DMS53 (cell line): Measurements from ENCODE around the gene PCDHA12.
"Not testable (repeated sequence)": the region's sequence is repeated elsewhere in the genome, so short reads cannot be mapped to it uniquely, and the experiment has no call there.

Experiments used
- DNase-seq: peaks from one replicate; lab custom pipeline; 2025; lab: John Stamatoyannopoulos, UW

PCDHA12 gene

DNA sequence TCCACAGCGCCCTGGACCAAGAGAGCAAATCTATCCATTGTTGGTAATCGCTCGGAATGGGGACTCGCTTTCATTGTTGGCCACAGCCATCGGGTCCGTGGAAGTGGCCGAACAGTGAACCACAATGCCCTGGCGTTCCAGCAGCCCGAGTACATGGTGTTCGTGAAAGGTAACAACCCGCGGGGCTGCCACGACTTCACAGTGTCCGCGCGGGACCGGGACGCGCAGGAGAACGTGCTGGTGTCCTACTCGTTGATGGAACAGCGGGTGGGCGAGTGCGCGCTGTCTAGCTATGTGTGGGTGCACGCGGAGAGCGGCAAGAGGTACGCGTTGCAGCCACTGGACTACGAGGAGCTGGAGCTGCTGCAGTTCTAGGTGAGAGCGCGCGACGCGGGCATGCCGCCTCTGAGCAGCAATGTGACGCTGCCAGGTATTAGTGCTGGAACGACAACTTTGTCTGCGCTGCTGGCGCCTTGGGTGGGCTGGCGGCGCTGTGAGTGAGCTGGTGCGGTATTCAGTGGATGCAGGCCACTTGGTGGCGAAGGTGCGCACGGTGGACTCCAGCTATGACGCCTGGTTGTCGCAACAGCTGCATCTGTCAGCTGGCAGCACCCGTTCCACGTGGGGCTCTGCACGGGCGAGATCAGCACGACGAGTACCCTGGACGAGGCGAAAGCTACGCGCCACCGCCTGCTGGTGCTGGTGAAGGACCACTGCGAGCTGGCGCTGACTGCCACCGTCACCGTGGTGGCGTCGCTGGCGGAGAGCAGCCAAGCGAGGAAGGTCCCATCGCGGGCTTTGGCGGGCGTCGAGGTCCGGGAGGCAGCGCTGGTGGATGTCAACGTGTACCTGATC lies 12.4 kb upstream of the PCDHA12 start:
- DNase-seq = no peak

DNA sequence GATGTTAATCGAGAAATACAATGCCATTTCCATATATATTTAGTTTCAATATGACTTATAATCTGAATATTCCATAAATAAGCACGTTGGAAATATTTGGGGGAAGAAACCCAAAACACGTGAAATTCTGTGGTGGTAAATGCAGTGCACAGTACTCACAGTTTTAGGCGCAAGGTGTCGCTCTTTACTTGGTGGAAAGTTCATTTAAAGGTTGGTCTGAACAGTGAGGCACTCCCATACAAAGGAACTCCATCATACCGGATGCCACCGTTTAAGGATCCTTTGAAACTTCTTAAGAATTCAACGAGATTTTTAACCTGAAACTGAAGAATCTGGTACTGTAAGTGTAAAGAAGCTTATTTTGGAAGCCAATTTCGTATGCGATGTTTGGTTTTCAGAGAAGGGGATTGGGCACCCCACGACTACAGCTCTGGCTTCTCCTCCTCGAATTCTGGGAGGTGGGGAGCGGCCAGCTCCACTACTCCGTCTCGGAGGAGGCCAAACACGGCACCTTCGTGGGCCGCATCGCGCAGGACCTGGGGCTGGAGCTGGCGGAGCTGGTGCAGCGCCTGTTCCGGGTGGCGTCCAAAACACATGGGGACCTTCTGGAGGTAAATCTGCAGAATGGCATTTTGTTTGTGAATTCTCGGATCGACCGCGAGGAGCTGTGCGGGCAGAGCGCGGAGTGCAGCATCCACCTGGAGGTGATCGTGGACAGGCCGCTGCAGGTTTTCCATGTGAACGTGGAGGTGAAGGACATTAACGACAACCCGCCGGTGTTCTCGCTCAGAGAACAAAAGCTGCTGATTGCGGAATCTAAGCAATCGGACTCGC lies 6.2 kb upstream of the PCDHA12 start, which contains the start of gene PCDHA11:
TSS of gene PCDHA11 (plus strand) at position 237 of the 834 bp plus-strand sequence. CDS start at position 384, 147 bp downstream.
- peak; percentile 84 for DNase-seq

DNA sequence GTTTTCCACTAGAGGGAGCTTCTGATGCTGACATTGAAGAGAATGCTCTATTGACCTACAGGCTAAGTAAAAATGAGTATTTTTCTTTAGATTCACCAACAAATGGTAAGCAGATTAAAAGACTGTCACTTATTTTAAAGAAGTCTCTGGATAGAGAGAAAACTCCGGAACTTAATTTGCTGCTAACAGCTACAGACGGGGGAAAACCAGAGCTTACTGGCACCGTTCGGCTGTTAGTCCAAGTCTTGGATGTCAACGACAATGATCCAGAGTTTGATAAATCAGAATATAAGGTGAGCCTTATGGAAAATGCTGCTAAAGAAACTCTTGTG lies 5.6 kb upstream of the PCDHA12 start:
- DNase-seq = no peak

DNA sequence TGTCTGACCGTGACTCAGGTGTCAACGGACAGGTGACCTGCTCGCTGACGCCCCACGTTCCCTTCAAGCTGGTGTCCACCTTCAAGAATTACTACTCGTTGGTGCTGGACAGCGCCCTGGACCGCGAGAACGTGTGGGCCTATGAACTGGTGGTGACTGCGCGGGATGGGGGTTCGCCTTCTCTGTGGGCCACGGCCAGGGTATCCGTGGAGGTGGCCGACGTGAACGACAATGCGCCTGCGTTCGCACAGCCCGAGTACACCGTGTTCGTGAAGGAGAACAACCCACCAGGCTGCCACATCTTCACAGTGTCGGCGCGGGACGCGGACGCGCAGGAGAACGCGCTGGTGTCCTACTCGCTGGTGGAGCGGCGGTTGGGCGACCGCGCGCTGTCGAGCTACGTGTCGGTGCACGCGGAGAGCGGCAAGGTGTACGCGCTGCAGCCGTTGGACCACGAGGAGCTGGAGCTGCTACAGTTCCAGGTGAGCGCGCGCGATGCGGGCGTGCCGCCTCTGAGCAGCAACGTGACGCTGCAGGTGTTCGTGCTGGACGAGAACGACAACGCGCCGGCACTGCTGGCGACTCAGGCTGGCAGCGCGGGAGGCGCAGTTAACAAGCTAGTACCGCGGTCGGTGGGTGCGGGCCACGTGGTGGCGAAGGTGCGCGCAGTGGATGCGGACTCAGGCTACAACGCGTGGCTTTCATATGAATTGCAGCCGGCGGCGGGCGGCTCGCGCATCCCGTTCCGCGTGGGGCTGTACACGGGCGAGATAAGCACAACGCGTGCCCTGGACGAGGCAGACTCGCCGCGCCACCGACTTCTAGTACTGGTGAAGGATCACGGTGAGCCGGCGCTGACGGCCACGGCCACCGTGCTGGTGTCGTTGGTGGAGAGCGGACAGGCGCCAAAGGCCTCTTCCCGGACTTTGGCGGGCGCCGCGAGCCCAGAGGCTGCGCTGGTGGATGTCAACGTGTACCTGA lies 4.6 kb upstream of the PCDHA12 start:
- DNase-seq = no peak

DNA sequence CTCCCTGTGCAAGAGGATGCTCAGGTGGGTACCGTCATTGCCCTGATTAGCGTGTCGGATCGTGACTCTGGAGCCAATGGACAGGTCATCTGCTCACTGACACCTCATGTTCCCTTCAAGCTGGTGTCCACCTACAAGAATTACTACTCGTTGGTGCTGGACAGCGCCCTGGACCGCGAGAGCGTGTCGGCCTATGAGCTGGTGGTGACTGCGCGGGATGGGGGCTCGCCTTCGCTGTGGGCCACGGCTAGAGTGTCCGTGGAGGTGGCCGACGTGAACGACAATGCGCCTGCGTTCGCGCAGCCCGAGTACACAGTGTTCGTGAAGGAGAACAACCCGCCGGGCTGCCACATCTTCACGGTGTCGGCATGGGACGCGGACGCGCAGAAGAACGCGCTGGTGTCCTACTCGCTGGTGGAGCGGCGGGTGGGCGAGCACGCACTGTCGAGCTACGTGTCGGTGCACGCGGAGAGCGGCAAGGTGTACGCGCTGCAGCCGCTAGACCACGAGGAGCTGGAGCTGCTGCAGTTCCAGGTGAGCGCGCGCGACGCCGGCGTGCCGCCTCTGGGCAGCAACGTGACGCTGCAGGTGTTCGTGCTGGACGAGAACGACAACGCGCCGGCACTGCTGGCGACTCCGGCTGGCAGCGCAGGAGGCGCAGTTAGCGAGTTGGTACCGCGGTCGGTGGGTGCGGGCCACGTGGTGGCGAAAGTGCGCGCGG lies 1.6 kb downstream of the PCDHA12 start:
- not testable (repeated sequence) for DNase-seq

DNA sequence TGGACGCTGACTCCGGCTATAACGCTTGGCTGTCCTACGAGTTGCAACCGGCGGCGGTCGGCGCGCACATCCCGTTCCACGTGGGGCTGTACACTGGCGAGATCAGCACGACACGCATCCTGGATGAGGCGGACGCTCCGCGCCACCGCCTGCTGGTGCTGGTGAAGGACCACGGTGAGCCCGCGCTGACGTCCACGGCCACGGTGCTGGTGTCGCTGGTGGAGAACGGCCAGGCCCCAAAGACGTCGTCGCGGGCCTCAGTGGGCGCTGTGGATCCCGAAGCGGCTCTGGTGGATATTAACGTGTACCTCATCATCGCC lies 2.1 kb downstream of the PCDHA12 start:
- DNase-seq = no peak

DNA sequence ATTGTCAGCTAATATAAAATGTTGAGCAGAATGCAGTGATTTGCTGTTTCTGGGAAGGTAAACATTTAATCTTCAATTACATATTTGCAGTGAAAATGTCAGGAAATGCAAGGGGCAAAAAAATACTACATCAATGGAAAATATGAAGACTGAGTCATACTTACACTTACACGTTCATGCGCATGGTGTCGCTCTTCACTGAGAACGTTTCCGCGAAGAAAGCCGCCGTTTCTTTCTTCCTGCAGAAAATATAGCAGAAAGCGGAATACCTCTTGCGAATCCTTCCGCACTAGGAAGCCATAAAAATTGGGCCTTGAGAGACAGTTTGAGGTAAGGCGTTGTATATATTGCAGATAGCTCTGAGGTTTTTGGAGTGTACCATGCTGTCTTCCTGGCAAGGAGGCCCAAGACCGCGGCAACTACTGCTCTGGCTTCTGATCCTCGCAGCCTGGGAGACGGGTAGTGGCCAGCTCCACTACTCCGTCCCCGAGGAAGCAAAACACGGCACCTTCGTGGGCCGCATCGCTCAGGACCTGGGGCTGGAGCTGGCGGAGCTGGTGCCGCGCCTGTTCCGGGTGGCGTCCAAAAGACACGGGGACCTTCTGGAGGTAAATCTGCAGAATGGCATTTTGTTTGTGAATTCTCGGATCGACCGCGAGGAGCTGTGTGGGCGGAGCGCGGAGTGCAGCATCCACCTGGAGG lies 6.9 kb downstream of the PCDHA12 start, which contains the start of gene PCDHA13:
TSS of gene PCDHA13 (plus strand) at position 236 of the 702 bp plus-strand sequence. CDS start at position 381, 145 bp downstream.
- DNase-seq = peak; percentile 90

DNA sequence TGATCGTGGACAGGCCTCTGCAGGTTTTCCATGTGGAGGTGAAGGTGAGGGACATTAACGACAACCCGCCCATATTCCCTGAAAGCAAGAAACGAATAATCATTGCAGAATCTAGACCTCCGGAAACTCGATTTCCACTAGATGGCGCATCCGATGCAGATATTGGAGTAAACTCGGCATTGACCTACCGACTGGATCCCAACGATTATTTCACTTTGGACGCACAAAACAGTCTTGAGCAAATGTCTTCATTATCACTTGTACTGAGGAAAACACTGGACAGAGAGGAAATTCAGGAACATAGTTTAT lies 7.4 kb downstream of the PCDHA12 start:
- peak; percentile 89 for DNase-seq

DNA sequence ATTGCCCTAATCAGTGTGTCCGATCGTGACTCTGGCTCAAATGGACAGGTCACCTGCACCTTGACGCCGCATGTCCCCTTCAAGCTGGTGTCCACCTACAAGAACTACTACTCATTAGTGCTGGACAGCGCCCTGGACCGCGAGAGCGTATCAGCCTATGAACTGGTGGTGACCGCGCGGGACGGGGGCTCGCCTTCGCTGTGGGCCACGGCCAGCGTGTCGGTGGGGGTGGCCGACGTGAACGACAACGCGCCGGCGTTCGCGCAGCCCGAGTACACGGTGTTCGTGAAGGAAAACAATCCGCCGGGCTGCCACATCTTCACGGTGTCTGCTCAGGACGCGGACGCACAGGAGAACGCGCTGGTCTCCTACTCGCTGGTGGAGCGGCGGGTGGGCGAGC lies 8.3 kb downstream of the PCDHA12 start:
- DNase-seq = no peak

DNA sequence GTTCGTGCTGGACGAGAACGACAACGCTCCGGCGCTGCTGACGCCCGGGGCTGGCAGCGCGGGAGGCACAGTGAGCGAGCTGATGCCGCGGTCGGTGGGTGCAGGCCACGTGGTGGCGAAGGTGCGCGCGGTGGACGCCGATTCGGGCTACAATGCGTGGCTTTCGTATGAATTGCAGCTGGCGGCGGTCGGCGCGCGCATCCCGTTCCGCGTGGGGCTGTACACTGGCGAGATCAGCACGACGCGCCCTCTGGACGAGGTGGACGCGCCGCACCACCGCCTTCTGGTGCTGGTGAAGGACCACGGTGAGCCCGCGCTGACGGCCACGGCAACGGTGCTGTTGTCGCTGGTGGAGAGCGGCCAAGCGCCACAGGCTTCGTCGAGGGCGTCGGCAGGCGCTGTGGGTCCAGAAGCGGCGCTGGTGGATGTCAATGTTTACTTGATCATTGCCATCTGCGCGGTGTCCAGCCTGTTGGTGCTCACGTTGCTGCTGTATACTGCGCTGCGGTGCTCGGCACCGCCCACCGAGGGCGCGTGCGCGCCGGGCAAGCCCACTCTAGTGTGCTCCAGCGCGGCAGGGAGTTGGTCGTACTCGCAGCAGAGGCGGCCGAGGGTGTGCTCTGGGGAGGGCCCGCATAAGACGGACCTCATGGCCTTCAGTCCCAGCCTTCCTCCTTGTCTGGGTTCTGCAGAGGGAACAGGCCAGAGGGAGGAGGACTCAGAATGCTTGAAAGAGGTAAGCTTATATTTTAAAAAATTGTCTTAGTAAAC lies 9.0 kb downstream of the PCDHA12 start:
- DNase-seq = no peak

DNA sequence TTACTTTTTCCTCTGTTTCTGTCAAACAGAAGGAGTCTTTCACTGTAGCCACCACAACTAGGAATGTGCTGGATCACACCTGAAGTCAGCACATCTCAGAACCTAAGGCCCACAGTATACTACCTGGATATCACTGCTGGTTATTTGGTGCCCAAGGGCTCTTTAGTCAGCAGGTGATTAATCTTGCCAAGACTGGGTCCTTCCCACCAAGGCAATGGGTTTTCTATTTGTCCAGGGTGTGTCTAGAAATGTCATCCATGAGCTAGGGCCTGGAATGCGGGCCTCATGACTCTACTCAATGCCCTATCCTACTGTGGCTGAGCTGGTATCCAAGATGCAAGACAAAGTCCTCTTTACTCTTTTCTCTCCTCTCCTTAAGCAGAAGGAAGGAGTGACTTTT lies 41.2 kb downstream of the PCDHA12 start:
- no peak for DNase-seq

DNA sequence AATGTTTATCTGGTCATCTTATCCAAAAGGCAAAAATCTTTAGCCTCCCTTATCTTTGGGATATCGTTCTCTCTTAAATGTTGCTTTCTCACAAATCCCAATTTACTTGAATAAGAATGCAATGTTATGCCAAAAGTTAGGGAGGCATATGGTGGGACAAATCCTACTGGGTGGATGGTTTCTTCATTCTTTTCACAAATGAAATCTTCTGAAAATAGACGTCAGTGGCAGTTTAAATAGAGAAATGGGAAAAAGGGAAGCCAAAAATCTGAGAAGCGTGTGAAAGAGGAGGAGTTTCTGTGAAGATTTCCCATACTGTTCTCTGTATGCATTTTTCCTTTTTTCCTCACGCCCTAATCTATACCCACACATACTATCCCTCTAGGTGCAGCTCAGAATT lies 48.5 kb downstream of the PCDHA12 start:
- DNase-seq = no peak

DNA sequence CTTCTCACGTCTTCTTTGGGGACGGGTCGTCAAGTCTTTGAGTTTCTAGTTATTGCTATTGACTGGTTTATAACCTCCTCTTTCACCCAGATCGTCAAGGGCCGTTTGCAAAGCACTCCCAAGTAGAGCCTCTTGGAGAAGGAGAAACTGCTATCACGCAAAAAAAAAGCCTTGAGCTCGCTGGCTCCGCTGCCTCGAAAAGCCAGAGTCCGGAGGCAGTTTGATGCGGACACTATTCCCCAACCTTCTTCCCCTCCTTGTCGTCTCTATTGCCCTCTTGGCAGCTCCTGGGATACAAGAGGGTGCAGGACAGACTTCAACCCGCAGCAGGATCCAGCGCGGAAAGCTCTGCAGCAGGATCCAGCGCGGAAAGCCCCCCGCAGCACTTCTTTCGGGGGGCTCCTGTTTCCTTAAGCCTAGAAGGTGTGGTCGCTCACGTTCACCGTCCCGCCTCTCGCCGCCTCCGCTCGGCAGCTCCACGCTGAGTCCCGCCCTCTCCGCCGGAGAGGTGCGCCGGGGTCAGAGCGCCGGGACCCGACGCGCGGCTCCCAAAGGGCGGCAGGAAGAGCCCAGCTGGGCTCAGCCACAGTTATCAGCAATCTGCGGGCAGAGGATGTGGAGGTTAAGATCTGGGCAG lies 50.8 kb downstream of the PCDHA12 start, which contains the start of gene PCDHAC1:
TSS of gene PCDHAC1 (plus strand) at position 494 of the 637 bp plus-strand sequence. CDS start 594 bp downstream, outside the sequence.
- DNase-seq = peak; percentile 90

DNA sequence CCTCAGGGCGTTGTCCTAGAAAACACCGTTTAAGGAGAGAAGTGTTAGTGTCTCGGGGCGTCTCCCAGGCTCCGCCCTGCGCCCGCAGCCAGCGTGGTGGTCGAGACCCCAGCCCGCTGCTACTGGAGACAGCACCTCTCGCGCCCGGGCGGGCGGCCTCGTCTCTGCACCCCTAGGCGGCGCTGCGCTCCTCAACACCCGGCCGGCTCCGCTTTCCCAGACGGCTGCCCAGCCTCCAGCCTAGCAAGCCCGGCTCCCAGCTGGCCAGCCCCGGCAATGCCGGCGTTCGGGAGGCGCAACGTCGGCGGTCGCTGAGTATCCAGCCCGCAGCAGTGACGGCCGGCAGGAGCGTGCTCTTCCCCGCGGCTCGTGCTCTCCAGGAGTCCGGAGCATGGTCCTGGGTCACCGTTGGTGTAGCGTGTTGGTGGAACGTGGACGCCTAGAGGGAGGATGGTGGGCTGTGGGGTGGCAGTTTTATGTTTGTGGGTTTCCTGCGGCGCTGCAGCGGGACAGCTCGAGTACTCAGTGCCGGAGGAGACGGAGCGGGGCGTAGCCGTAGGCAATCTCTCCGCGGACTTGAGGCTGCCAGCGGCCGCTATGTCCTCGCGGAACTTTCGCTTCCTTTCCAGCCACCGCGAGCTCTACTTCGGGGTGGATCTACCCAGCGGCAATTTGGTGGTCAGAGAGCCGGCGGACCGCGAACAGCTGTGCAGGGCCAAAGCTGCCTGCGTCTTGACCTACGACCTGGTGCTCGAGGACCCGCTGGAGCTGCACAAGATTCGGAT lies 51.5 kb downstream of the PCDHA12 start:
- DNase-seq = peak; percentile 96

DNA sequence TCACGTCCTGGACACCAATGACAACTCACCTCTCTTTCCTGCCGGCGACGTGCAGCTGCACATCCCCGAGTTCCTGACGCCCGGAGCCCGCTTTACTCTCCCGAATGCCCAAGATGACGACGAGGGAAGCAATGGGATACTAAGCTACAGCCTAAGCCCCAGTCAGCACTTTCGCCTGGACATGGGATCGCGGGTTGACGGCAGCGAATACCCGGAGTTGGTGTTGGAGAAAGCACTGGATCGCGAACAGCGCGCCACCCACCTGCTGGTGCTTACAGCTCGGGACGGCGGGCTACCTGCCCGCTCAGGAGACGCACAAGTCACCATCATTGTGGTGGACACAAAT lies 52.1 kb downstream of the PCDHA12 start:
- peak; percentile 67 for DNase-seq
